Measurements from ENCODE around the gene POC5.
"Not testable (repeated sequence)": the region's sequence is repeated elsewhere in the genome, so short reads cannot be mapped to it uniquely, and the experiment has no call there.

POC5 gene

GRCh38 chr5:75734913-75735789 lies 17.9 kb upstream of the POC5 start:
- Histone ChIP-seq H3F3A (ENCODE audit: control insufficient read depth, insufficient read depth) (no peaks in the 10 kb centered on the region), H3K79me2 (ENCODE audit: control insufficient read depth, low read length) (no peaks in the 10 kb centered on the region), H3K36me3 (ENCODE audit: control insufficient read depth, low read length) (no peaks in the 10 kb centered on the region), H3K9me2 (replicated peaks; ENCODE audit: control insufficient read depth, low read length) (no peaks in the 10 kb centered on the region), H3K27me3 (ENCODE audit: control insufficient read depth, low read length) (peaks cover 10% of the 10 kb centered on the region), H3K4me1 (ENCODE audit: control insufficient read depth, low read length) (no peaks in the 10 kb centered on the region), H4K20me1 (ENCODE audit: control insufficient read depth, insufficient read depth, low read depth, low read length) (no peaks in the 10 kb centered on the region), H3K4me3 (ENCODE audit: low read length) (no peak overlapping the region), H3K27ac (ENCODE audit: low read depth, low read length) (no peak overlapping the region), H3K9me3 (ENCODE audit: control insufficient read depth, insufficient read depth, low read length) (no peaks in the 10 kb centered on the region), H3K4me2 (ENCODE audit: low read length) (no peak overlapping the region)
- no peak for TF ChIP-seq EZH2phosphoT487 (IDR thresholded peaks at IDR 0.05; ENCODE audit: borderline replicate concordance, low read length)
- TF ChIP-seq CTCF (IDR thresholded peaks at IDR 0.05; ENCODE audit: low read depth, low read length, poor library complexity, severe bottlenecking), result peak; percentile 57

GRCh38 chr5:75733767-75734166 lies 16.5 kb upstream of the POC5 start:
- H3K4me3 ChIP-seq (ENCODE audit: low read length), result no peak overlapping the region
- H3K9me2 ChIP-seq (replicated peaks; ENCODE audit: control insufficient read depth, low read length), result no peaks in the 10 kb centered on the region
- H3K79me2 ChIP-seq (ENCODE audit: control insufficient read depth, low read length), result no peaks in the 10 kb centered on the region
- H3K27ac ChIP-seq (ENCODE audit: low read depth, low read length), result no peak overlapping the region
- H3K27me3 ChIP-seq (ENCODE audit: control insufficient read depth, low read length), result peaks cover 10% of the 10 kb centered on the region
- H4K20me1 ChIP-seq (ENCODE audit: control insufficient read depth, insufficient read depth, low read depth, low read length), result no peaks in the 10 kb centered on the region
- H3K4me2 ChIP-seq (ENCODE audit: low read length), result no peak overlapping the region
- no peaks in the 10 kb centered on the region for H3K4me1 ChIP-seq (ENCODE audit: control insufficient read depth, low read length)
- H3K36me3 ChIP-seq (ENCODE audit: control insufficient read depth, low read length), result no peaks in the 10 kb centered on the region
- H3F3A ChIP-seq (ENCODE audit: control insufficient read depth, insufficient read depth), result no peaks in the 10 kb centered on the region
- no peak for TF ChIP-seq EZH2phosphoT487 (IDR thresholded peaks at IDR 0.05; ENCODE audit: borderline replicate concordance, low read length)
- TF ChIP-seq CTCF (IDR thresholded peaks at IDR 0.05; ENCODE audit: low read depth, low read length, poor library complexity, severe bottlenecking), result no peak
- H3K9me3 ChIP-seq (ENCODE audit: control insufficient read depth, insufficient read depth, low read length), result no peaks in the 10 kb centered on the region

GRCh38 chr5:75731515-75731914 lies 14.3 kb upstream of the POC5 start:
- not testable (repeated sequence) for H3K79me2 ChIP-seq (ENCODE audit: control insufficient read depth, low read length); H3K4me2 ChIP-seq (ENCODE audit: low read length); H3K9me3 ChIP-seq (ENCODE audit: control insufficient read depth, insufficient read depth, low read length); H3K4me1 ChIP-seq (ENCODE audit: control insufficient read depth, low read length); H3K9me2 ChIP-seq (replicated peaks; ENCODE audit: control insufficient read depth, low read length); H3K36me3 ChIP-seq (ENCODE audit: control insufficient read depth, low read length); H3F3A ChIP-seq (ENCODE audit: control insufficient read depth, insufficient read depth); H3K4me3 ChIP-seq (ENCODE audit: low read length); H4K20me1 ChIP-seq (ENCODE audit: control insufficient read depth, insufficient read depth, low read depth, low read length); H3K27ac ChIP-seq (ENCODE audit: low read depth, low read length)
- H3K27me3 ChIP-seq (ENCODE audit: control insufficient read depth, low read length), result peaks cover 10% of the 10 kb centered on the region

GRCh38 chr5:75729321-75729720 lies 12.1 kb upstream of the POC5 start:
- Histone ChIP-seq H4K20me1 (ENCODE audit: control insufficient read depth, insufficient read depth, low read depth, low read length) (no peaks in the 10 kb centered on the region), H3K27me3 (ENCODE audit: control insufficient read depth, low read length) (no peaks in the 10 kb centered on the region; the same call in 1 of the 2 replicates), H3K4me2 (ENCODE audit: low read length) (no peak overlapping the region), H3K4me1 (ENCODE audit: control insufficient read depth, low read length) (no peaks in the 10 kb centered on the region), H3K36me3 (ENCODE audit: control insufficient read depth, low read length) (no peaks in the 10 kb centered on the region), H3K4me3 (ENCODE audit: low read length) (no peak overlapping the region), H3K79me2 (ENCODE audit: control insufficient read depth, low read length) (no peaks in the 10 kb centered on the region), H3K9me2 (replicated peaks; ENCODE audit: control insufficient read depth, low read length) (no peaks in the 10 kb centered on the region; the same call in 1 of the 2 replicates), H3F3A (ENCODE audit: control insufficient read depth, insufficient read depth) (no peaks in the 10 kb centered on the region), H3K9me3 (ENCODE audit: control insufficient read depth, insufficient read depth, low read length) (no peaks in the 10 kb centered on the region), H3K27ac (ENCODE audit: low read depth, low read length) (no peak overlapping the region)
- TF ChIP-seq EZH2phosphoT487 (IDR thresholded peaks at IDR 0.05; ENCODE audit: borderline replicate concordance, low read length) (no peak), CTCF (IDR thresholded peaks at IDR 0.05; ENCODE audit: low read depth, low read length, poor library complexity, severe bottlenecking) (no peak)

Data from DOHH2 (cell line).